ENCODE measurements around the gene EMC8.
"Not testable (repeated sequence)": the region's sequence is repeated elsewhere in the genome, so short reads cannot be mapped to it uniquely, and the experiment has no call there.

The EMC8 gene

DNA sequence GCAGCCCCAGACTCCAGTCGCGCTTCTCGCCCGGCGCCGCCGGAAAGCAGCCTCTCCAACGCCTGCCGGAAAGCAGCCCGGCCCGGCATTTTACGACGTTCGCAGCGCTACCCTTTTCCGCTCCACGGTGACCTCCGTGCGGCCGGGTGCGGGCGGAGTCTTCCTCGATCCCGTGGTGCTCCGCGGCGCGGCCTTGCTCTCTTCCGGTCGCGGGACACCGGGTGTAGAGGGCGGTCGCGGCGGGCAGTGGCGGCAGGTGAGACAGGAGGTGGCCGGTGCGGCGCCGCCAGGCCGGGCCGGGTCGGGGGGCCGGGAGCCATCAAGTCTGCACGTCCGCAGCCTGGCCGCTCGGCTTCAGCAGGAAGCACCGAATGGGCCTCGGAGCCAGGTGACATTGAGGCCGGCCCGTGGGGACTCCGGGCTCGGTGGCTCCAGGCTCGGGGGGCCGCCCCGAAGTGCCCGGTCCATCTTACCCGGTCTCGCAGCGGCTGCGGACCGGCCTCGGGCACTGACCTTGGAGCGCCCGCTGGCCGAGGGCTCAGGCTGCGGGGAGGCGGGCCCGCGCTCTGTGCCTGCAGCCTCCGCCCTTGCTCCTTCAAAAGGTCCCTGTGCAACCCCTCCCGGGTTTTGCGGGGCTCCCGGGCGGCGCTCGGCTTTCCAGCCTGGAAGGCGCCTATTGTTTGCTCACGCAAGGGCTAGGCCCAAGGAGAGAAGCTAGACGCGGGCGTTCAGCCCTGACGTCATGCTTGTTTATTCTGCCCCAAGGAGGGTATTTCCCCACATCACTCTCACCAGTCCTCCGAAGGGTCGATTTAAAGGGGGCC, at the start of gene EMC8, which contains the start of gene COX4I1:
EMC8 (minus strand) TSS at position 48 of the 824 bp plus-strand sequence. CDS start 249 bp downstream, outside the sequence.
COX4I1 (plus strand) TSS at position 199 of the 824 bp plus-strand sequence. CDS start 1,511 bp downstream, outside the sequence.
- DNase-seq, result peak; percentile 97

DNA sequence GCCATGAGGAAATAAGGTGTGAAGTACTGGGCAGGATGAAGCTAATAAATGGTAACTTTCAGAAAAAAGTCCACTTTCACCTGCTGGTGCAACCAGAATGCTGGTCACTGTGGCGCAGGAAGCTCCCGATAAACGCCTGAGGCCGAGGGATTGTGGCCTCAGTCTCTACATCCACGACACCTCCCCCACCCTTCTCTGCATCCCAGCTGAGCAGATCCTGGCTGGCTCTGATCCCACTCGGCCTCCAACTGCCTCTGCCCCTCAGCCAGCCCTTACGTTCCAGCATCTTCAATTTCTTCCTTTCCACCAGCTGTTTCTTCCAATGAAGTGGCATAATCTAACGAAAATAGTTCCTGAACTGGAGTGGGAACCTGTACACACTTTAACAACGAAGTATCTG, 49.6 kb upstream of the EMC8 start:
- DNase-seq, result no peak

DNA sequence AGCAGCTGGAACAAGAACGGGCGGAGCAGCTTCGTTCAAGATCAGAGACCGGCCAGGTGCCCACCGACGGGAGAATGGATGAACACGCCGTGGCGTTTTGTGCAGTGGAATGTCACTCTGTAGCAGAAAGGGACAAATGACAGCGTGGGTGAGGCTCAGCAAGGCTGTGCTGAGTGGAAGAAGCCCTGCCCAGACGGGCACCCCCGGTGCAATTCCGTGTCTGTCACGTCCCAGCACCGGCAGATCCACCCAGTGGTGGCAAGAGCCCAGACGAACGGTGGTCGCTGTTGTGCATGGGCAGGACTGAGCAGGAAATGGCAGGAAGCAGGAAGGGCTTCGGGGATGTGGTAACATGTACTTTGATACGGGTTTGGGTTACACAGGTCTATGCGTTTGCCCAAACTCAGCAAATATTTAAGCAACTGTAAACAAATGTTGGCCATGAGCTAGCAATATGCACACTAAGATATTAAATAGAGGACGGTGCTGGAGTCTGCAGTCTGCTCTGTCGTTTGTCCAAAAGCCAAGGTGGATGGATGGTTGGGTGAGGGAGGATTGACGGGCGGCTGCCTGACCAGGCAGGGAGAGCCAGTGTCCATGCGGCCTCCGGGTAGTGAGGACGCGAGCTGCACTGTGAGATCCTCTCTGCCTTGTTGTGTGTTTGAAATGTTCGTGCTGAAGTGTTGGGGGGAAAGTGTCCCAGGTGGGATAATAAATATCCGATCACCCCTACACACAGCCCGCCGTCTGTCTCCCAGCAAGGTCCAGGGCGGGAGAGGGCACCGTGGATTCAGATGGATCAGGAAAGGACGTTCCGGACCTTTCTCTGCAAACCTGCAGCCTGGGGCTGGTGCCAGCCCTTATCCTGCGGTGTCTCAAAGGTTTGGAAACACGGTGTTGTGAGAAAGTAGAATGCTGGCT, 48.6 kb upstream of the EMC8 start:
- no peak for DNase-seq

DNA sequence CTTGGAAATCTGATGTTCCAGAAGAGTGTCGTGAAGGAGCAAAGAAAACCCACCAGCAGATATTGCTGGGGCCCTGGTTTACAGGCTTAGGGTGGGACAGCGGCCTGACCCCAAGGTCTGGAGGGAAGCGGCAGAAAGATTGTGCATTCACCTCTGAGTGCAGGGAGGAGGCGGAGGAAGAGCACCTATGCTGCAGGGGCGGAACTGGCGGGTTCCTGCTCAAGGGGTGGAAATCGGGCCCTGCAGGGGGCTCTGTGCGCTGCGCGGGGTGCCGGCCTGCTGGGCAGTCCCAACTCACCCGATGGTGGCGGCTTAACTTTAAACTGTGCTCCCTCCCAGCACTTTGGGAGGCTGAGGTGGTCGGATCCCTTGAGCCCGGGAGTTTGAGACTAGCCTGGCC, 47.7 kb upstream of the EMC8 start:
- no peak for DNase-seq

DNA sequence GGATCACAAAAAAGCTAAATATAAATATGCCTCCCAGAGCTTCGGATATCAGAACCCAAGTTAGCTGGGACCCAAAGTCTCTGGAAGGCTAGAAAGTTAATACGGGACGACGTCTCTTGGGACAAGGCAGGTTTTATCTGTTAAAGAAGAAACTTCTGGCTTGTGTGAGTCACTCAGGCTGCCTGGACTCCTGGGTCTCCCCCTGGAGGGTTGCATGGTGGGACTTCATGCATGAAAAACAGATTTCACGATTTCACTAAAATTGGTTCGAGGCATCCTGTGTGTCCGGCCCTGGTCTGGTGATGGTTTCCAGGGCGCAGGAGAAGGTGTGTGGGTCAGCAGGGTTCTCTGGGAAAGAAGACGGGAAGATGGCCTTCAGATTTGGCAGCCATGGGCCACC, 47.1 kb upstream of the EMC8 start:
- no peak for DNase-seq

DNA sequence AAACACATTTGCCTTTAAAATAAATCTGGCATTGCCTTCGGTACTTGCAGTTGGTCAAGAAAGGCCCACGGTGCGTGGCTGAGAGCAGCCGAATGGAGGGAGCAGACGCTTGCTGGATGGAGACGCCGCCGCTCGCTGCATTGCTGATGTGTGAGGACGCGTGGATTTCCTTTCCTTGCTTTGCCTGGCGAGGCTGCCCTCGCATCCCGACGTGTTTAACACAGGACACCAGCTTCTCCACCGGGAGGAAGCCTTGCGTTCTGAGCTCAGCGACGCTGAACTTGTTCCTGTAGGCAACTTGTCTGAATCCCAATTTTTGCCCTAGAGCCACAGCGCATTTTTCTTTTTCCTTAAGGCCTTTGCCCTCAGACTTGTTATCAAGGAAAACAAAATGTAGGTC, 45.9 kb upstream of the EMC8 start:
- DNase-seq, result no peak

DNA sequence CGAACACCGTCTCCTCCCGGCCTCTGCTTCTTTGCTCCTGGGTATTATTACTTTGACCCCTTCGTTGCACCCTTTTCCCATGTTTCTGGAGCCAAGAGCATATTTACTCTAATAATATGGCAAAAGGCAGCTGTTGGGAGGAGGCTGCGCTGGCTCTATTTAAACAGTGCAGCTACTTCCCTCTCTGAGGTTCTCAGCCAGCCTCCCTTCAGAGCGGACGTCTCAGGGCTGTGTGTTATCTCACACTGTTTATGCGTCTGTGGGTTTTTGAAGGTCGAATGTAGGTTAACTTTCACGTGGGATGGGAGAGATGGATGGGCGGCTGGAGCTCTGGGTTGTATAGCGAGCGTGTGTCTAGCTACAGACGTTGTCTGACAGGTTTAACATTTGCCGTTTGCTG, 45.4 kb upstream of the EMC8 start:
- DNase-seq, result no peak

DNA sequence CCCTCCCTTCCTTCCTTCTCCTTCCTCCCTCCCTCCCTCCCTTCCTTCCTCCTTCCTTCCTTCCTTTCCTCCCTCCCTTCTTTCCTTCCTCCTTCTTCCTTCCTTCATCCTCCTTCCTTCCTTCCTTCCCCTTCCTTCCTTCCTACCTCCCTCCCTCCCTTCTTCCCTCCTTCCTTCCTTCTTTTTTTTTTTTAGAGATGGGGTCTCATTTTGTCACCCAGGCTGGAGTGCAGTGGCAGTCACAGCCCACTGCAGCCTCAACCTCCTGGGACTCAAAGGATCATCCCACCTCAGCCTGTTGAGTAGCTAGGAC, 44.8 kb upstream of the EMC8 start:
- no peak for DNase-seq

DNA sequence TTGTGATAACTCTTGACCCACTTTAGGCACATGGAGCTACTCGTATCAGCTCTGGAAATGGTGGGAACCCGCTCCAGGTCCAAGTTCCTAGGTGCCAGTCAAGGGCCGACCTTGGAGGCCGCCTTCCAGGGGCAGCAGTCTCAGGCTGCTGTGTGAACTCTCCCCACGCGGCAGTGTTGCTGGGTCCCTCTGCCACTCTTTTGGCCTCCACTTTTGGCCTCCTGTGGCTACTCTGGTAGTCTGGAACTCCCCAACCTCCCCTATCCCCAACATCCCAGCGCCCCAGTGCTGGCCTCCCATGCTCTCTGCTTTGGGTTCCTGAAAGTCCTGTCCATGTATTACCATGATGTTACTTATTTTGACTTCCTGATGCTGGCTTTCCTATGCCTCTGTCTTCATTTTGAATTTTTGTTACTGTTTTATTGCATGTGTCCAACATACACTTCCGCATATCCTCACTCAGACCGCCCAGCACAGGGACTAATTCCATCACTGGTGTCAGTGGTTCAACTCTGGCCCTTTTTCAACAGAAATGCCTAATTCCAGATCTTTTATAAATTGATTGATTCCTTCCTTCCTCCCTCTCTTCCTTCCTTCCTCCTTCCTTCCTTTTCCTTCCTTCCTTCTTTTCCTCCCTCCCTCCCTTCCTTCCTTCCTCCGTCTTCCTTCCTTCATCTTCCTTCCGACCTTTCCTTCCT, 44.3 kb upstream of the EMC8 start:
- no peak for DNase-seq

DNA sequence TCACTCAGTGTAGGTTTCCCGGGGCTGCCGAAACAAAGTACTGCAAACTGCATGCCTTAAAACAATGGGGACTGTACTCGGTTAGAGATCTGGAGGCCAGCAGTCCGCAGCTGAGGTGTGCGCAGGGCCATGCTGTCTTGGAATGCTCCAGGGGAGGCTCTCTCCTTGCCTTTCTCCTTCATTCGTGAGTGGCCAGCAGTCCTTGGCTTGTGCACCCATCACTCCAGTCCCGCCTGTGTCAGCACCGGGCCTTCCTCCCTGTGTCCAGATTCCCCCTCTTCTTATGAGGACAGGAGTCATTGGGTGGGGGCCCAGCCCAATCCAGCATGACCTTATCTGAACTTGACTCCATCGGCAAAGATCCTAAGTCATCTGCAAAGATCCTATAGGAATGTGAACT, 43.5 kb upstream of the EMC8 start:
- DNase-seq, result no peak

DNA sequence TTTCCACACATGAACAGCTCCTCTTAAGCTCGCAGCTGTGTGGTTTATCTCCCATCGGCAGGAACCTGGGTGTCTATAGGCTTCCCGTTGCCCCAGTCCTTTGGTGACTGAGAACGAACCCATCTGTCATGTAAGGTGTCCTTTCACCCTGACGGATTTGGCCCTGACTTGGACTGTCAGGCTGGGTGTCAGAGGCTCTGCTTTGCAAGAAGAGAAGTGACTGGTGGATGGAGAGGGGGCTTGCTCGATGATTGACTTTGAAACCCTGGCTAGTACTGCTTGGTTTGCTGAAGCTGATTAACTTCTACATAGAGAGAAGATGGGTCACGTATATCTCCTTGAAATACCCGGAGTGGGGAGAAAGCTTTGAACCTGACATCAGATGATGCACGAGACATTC, 43.1 kb upstream of the EMC8 start:
- no peak for DNase-seq

DNA sequence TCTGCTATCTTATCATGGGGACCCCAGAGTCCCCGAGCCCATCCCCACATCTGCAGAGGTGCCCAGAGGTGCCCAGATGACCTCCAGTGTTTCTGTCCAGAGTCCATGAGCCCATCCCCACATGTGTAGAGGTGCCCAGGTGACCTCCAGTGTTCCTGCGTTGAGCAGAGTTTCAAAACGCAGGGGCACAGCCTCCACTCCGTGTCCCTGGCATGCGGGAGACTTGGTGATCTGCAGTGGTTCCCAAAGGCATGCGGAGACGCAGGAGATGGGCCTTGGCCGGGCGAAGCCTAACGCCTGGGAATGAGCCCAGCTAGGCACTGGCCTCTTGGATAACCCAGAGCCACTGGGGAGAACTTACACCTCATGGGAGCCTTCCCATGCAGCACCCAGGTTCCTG, 41.5 kb upstream of the EMC8 start:
- no peak for DNase-seq

DNA sequence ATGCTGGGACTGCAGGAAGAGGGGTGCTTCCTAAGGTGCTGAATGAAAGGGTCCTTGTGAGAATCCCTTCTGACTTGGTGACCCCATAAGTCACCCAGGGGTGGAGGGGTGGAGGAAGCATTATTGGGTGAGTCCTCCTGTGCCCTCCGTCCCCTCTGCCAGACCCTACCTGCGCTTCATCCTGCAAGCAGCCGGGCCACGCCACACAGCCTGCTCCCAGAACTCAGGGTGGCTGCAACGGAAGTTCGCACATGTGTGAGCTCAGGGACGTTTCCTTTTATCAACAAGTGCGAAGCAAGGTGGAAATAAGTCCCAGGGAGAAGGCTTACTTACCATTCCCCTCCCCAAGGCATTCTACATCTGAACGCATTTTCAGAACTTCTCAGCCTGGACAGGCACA, 41.1 kb upstream of the EMC8 start:
- no peak for DNase-seq

DNA sequence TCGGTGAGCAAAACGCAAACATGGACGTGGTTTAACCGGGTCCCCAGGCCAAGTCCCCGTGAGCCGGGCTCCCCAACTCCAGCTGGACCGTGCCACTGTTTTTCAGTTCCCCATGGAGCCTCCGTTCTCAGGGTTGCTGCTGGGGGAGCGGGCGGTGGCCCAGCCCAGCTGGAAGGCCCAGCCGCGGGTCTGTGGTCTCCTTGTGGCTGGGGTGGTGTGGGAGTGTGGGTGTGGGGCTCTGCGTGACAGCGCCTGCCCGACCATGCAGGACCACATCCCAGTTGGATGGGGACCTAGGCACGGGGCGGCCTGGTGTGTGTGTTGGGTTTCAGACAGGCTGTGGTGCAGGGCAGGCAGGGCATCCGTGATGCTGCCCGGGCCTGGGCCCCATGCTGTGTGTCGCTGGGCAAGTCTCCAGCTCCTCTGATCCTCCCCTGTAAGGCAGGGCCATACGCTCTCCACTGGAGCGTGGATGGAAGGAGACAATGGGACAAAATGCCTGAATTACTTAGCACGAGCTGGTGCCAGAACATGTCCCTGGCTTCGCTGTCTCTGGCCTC, 40.4 kb upstream of the EMC8 start:
- no peak for DNase-seq

DNA sequence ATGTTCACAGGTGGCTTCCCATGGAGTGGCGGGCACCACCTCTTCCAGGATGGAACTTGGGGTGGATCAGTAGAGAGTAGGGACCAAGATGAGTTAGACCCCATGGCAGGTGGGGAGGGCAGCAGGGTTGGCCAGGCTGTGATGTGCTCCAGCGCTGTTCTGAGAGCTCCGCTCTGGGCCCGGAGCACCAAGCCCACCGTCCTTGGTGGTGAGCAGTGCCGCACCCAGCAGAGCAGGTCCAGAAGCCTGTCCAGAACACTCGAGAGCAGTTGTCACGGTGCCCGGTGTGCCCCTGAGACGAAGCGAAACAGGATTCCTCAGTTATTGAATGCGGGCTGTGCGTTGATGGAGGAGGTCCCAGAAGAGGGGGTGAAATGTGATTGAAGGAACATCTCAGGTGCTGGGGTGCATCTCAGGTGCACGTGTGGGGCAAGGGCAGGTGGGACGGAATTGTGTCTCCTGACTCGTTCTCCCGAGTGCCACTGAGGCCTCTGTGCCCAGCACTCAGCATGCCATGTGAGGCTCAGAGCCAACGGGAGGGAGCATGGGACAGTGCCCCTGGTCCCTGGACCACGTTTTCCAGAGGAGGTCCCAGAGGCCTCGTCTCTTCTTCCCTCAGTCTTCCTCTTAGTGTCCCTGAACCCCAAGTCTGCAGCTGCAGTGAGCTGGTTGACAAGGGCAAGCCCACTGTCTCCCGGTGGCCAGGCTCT, 39.7 kb upstream of the EMC8 start:
- DNase-seq, result no peak

DNA sequence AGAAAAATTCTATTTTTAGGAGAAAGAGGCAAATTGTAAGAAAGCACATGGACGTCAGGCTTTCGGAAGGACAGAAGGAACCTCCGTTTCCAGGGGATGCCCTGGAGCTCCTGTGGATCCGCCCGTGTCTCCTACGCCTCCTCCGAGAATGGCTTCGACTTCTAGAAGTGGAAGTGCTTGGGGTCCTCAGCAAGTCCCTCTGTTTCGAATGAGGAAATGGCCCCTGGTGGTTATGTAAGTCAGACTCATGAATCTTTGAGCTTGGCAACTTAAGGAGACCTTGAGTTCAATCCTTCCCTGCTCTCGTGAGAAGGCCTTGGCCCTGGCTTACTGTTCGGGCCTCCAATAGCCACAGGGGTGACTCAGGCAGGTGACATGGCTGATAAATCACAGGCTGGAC, 39.0 kb upstream of the EMC8 start:
- DNase-seq, result no peak

DNA sequence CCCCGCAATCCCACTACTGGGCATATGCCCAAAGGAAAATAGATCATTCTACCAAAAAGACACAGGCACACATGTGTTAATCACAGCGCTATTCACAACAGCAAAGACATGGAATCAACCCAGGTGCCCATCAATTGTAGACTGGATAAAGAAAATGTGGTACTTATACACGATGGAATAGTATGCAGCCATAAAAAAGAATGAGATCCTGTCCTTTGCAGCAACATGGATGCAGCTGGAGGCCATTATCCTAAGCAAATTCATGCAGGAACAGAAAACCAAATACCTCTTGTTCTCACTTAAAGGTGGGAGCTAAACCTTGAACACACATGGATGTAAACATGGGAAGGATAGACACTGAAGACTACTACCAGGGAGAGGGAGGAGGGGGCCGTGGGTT, 38.3 kb upstream of the EMC8 start:
- not testable (repeated sequence) for DNase-seq

DNA sequence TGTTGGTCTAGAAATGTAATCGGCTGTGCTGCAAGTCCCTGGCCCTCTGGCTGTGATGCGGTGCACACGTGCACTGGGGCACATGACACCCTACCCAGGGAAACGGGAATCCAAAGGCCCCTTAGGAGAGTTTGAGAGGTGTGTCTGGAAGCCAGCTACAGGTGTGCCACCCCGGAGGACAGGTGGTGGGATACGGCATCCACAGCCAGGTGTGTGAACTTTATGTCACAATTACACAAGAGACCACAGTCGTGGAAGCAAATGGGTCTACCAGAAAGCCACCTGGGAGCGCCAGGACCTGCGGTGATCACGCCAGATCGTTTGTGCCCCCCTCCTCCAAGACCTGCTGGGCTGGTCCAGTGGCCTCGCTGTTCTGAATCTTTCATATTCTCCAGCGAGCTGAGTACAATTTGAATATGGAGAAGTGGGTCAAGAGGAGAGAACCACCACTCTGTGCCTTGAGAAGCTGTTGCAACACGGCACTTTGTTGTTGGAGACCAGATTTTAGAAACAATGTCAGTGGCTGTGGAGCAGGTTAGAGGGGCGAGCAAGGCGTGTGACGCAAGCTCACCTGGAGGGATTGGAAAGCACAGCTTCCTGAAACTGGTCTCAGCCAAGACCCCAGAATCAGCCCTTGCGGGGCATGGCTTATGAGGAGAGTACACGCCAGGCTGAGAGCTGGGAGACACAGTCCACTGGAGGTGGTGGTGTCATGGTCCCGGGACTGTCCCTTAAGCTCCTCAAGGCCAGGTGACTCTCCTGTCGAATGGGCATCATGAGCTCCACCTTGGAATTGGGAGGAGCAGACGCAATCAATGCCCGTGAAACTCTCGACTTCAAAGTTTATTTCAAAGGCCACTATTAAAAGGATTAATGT, 37.6 kb upstream of the EMC8 start:
- DNase-seq, result no peak

DNA sequence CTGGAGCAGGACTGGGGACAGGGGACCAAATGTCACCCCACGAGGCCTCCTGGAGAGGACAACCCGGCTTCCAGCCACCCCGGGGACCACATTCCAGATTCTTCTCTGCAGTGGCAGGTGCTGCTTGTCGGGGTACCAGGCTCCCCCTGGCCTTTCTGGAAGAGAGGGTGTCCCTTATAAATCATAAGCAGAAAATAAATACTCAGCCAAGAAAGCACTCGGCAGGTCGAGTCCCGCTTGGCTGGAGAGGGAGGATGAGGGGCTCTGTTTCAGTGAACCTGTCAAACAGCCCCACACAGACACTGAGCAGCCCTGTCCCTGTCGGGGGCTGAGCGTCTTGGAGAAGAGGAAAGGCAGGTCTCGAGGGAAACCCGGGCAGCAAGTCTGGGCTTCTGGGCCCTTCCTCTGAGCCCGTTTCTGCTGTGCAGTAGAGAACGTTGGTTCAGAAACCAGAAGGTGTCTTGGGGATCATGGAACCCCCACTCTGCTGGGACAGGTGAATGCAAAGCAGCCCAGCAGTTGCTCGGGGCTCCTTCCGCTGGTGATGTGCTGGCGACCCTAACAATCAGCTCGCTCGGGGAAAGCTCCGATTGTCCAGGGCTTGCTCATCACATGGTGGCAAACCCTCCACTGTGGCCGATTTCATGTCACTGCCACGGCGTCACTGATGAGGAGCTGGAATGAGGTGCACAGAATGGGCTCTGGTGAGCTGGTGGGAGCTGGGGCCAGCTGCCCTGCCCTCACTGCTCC, 36.8 kb upstream of the EMC8 start:
- no peak for DNase-seq

DNA sequence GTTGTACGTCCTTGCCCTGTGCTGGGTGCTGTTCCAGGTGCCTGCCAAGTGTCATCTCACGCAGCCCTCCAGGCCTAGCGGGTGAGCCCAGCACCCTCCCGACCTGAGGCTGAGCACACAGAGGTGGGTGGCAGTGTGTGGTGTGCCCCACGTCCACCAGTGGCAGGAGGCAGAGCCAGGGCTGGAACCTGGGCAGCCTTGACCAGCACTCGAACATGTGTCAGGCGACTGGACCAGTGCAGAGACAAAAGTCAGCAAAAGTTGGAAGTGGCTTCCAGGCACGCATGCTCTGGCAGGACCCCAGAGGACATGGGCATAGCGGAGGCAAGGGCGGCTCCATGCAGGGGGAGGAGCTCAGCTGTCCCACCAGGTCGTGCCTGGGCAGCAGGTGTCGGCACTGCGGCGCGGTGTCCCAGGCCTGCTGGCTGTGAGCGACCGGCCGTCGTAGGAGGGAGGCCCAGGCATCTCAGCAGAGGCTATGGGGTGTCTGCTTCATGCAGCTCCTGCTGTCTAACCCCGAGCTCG, 35.9 kb upstream of the EMC8 start:
- DNase-seq, result no peak
